Measurements from ENCODE around the gene PLEKHM2. TPM values are rescaled to one million over a fixed set of nuclear protein-coding genes. Genes with fewer than 3 reads are reported as not detected.

Gene PLEKHM2
- total RNA-seq, 1 experiment from 2014 or later: 33.3 TPM

DNA sequence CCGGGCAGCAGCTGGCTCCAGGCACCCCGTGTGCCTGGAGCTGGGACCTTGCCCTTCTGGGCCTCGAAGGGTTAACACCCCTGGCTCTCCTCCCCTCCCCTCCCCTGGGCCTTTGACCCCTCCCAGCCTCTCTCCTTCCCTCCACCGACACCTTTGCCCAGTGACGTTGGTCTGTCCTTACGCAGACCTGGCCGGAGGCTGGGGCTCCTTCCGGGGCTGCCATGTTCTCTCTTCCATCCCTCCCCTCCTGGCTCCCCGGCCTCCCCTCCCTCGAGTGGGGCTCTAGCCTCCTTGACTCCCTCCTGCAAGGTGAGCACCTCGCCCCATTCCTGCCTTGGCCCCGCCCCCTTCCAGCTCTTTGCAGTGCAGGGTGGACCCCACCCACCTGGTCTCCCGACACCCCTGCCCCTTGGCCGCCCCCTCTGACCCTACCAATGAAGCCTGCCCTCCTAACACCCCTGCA lies 58.2 kb downstream of the PLEKHM2 start, which contains the start of gene TMEM82:
TSS of gene TMEM82 (plus strand) at position 161 of the 463 bp plus-strand sequence. CDS start at position 222, 61 bp downstream.
- Histone ChIP-seq H3K4me3 (ENCODE audit: low read depth, low read length) (peak within 1 kb of the TSS; percentile 38), H3K27me3 (replicated peaks; ENCODE audit: control insufficient read depth, insufficient read depth, low read length) (no peaks in the 10 kb centered on the region), H3K9me3 (no peaks in the 10 kb centered on the region), H3K36me3 (ENCODE audit: control insufficient read depth, insufficient read depth, low read length) (no peaks in the 10 kb centered on the region), H3K4me1 (peaks cover 17% of the 10 kb centered on the region)
- intact Hi-C loops (cut with micrococcal nuclease; ENCODE audit: unreplicated experiment): loop anchor here (10.0 kb wide), 1 partner anchor 58 kb away; the partner anchor contains the start of gene PLEKHM2
- CTCF ChIA-PET: interaction anchor here (0.5 to 1.5 kb wide), 3 partner anchors 50 to 215 kb away, joined by 4 to 8 read pairs (median 7); no protein-coding TSS in a partner anchor
- TF ChIP-seq, protein P1, sequence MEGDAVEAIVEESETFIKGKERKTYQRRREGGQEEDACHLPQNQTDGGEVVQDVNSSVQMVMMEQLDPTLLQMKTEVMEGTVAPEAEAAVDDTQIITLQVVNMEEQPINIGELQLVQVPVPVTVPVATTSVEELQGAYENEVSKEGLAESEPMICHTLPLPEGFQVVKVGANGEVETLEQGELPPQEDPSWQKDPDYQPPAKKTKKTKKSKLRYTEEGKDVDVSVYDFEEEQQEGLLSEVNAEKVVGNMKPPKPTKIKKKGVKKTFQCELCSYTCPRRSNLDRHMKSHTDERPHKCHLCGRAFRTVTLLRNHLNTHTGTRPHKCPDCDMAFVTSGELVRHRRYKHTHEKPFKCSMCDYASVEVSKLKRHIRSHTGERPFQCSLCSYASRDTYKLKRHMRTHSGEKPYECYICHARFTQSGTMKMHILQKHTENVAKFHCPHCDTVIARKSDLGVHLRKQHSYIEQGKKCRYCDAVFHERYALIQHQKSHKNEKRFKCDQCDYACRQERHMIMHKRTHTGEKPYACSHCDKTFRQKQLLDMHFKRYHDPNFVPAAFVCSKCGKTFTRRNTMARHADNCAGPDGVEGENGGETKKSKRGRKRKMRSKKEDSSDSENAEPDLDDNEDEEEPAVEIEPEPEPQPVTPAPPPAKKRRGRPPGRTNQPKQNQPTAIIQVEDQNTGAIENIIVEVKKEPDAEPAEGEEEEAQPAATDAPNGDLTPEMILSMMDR (IDR thresholded peaks at IDR 0.05; ENCODE audit: insufficient read depth in 1 of 2, low read depth in 1 of 2, low read length in 1 of 2, severe bottlenecking in 1 of 2, unreplicated experiment in 1 of 2): no peak
- Mint-ChIP-seq H3K27me3 (ENCODE audit: insufficient read depth, unreplicated experiment) (no peaks in the 10 kb centered on the region), H3K36me3 (ENCODE audit: insufficient read depth, unreplicated experiment) (peaks cover 7% of the 10 kb centered on the region), H3K4me3 (ENCODE audit: unreplicated experiment) (peak within 1 kb of the TSS; percentile 69), H3K9me3 (ENCODE audit: unreplicated experiment) (no peaks in the 10 kb centered on the region), H3K27ac (ENCODE audit: unreplicated experiment) (peak within 1 kb of the TSS; percentile 82), H3K4me1 (ENCODE audit: low read depth, unreplicated experiment) (peaks cover 7% of the 10 kb centered on the region)
- POLR2A ChIA-PET: no interaction called here
- DNase-seq: peak; percentile 76 to 90
- BruUV-seq (replicated peaks): no TSS peak

DNA sequence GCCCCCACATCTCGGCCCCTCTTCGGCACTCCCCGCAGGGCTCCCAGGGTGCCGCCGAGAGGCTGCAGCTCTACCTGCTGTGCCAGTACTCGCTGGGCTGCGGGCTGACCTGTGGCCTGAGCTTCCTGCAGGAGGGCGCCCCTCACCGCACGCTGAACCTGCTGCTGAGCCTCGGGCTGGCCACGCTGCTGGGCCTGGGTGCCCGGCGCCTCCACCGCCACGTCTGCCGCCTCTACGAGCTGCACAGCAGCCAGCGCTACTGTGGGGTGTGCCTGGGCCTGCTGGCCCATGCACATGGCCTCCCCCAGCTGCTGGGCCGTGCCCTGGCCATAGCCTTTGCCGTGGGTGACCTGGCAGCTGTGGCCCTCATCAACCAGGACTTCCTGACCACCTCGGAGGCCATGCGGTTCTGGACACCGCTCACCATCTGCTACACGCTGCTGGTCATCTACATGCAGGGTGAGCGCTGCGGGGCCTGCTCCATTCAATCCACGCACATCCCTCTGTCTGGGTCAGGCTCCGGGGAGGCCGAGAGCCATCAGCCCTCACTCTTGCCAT lies 60.1 kb downstream of the PLEKHM2 start:
- no peaks in the 10 kb centered on the region for H3K9me3 ChIP-seq
- ChIA-PET POLR2A (no interaction called here), CTCF (no interaction called here)
- DNase-seq: no peak
- Mint-ChIP-seq H3K27me3 (ENCODE audit: insufficient read depth, unreplicated experiment) (no peaks in the 10 kb centered on the region), H3K27ac (ENCODE audit: unreplicated experiment) (no peak overlapping the region), H3K36me3 (ENCODE audit: insufficient read depth, unreplicated experiment) (peaks cover 7% of the 10 kb centered on the region), H3K4me1 (ENCODE audit: low read depth, unreplicated experiment) (peaks cover 7% of the 10 kb centered on the region), H3K4me3 (ENCODE audit: unreplicated experiment) (no peak overlapping the region), H3K9me3 (ENCODE audit: unreplicated experiment) (no peaks in the 10 kb centered on the region)
- H3K4me1 ChIP-seq: peaks cover 20% of the 10 kb centered on the region
- BruUV-seq (replicated peaks): no TSS peak
- intact Hi-C loops (cut with micrococcal nuclease; ENCODE audit: unreplicated experiment): loop anchor here (10.0 kb wide), 1 partner anchor 59 kb away; the partner anchor contains the start of gene PLEKHM2
- no peaks in the 10 kb centered on the region for H3K27me3 ChIP-seq (replicated peaks; ENCODE audit: control insufficient read depth, insufficient read depth, low read length)
- TF ChIP-seq, protein P1 (IDR thresholded peaks at IDR 0.05; ENCODE audit: insufficient read depth in 1 of 2, low read depth in 1 of 2, low read length in 1 of 2, severe bottlenecking in 1 of 2, unreplicated experiment in 1 of 2): no peak
- H3K36me3 ChIP-seq (ENCODE audit: control insufficient read depth, insufficient read depth, low read length): no peaks in the 10 kb centered on the region
- H3K4me3 ChIP-seq (ENCODE audit: low read depth, low read length): no peak overlapping the region

DNA sequence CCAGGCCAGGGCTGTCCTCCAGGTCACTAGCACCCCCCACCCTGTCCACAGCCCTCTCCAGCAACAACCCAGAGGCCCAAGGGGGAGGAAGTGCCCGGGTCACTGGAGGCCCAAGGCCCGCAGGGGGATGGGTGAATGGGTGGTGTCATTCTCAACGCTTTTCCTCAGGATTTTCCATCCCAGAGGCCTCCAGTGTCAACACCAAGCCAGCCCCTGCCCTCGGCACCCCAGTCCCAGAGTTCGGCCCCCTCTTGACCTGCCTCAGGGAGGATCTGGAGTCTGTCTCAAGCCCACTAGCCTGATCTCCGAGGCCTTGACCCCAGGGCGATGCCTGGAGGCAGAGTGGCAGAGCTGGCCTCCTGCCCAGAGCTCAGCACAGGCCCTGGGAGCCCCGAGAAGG lies 63.3 kb downstream of the PLEKHM2 start:
- no peak overlapping the region for H3K4me3 Mint-ChIP-seq (ENCODE audit: unreplicated experiment)
- H3K36me3 ChIP-seq (ENCODE audit: control insufficient read depth, insufficient read depth, low read length): no peaks in the 10 kb centered on the region
- POLR2A ChIA-PET: no interaction called here
- no peak overlapping the region for H3K4me3 ChIP-seq (ENCODE audit: low read depth, low read length)
- TF ChIP-seq, protein P1 (IDR thresholded peaks at IDR 0.05; ENCODE audit: insufficient read depth in 1 of 2, low read depth in 1 of 2, low read length in 1 of 2, severe bottlenecking in 1 of 2, unreplicated experiment in 1 of 2): no peak
- H3K27ac Mint-ChIP-seq (ENCODE audit: unreplicated experiment): no peak overlapping the region
- no peaks in the 10 kb centered on the region for H3K27me3 Mint-ChIP-seq (ENCODE audit: insufficient read depth, unreplicated experiment)
- no peak for DNase-seq
- H3K9me3 ChIP-seq: no peaks in the 10 kb centered on the region
- BruUV-seq (replicated peaks): no TSS peak
- no peaks in the 10 kb centered on the region for H3K4me1 Mint-ChIP-seq (ENCODE audit: low read depth, unreplicated experiment)
- no peaks in the 10 kb centered on the region for H3K9me3 Mint-ChIP-seq (ENCODE audit: unreplicated experiment)
- H3K4me1 ChIP-seq: peaks cover 16% of the 10 kb centered on the region
- H3K36me3 Mint-ChIP-seq (ENCODE audit: insufficient read depth, unreplicated experiment): no peaks in the 10 kb centered on the region
- CTCF ChIA-PET: no interaction called here
- no peaks in the 10 kb centered on the region for H3K27me3 ChIP-seq (replicated peaks; ENCODE audit: control insufficient read depth, insufficient read depth, low read length)
- intact Hi-C loops (cut with micrococcal nuclease; ENCODE audit: unreplicated experiment): loop anchor here (10.0 kb wide), 1 partner anchor 63 kb away; the partner anchor contains the start of gene PLEKHM2

All from Caco-2 (cell line).